Dendritic cell treated with granulocyte-macrophage colony-stimulating factor and Interleukin-4, amounts not matched to agents 40 ng/mL and 50 ng/mL, for 4 days (primary cell): Measurements from ENCODE around the gene SPDYE17.
"Not testable (repeated sequence)": the region's sequence is repeated elsewhere in the genome, so short reads cannot be mapped to it uniquely, and the experiment has no call there.

ENCODE experiments used
- H3K27ac Mint-ChIP-seq: one replicate; pipeline ENCODE4 v1.8.0; 2022; ENCODE audit warnings: mild to moderate bottlenecking, mixed read lengths
- H3K27me3 Mint-ChIP-seq: one replicate; pipeline ENCODE4 v1.8.0; 2022; ENCODE audit warnings: mild to moderate bottlenecking, mixed read lengths
- H3K36me3 Mint-ChIP-seq: one replicate; pipeline ENCODE4 v1.8.0; 2022; ENCODE audit warnings: low read depth, mixed read lengths
- H3K4me1 Mint-ChIP-seq: one replicate; pipeline ENCODE4 v1.8.0; 2022; ENCODE audit warnings: low read depth, mixed read lengths
- H3K4me3 Mint-ChIP-seq: one replicate; pipeline ENCODE4 v1.8.0; 2022; ENCODE audit warnings: mild to moderate bottlenecking, moderate library complexity, mixed read lengths
- H3K9me3 Mint-ChIP-seq: one replicate; pipeline ENCODE4 v1.8.0; 2022; ENCODE audit warnings: mixed read lengths
- intact Hi-C: fragments of 100-400 bp; cut with micrococcal nuclease; formaldehyde crosslinking; loops from one replicate; pipeline ENCODE4 v1.15.0; 2022

The SPDYE17 gene

GRCh38 chr7:76990202-76990601 is 42.0 kb downstream of the SPDYE17 start:
- H3K27me3 Mint-ChIP-seq, intact Hi-C loops, H3K4me3 Mint-ChIP-seq, H3K4me1 Mint-ChIP-seq, H3K27ac Mint-ChIP-seq, H3K9me3 Mint-ChIP-seq: not testable (repeated sequence)
- H3K36me3 Mint-ChIP-seq: peaks cover 37% of the 10 kb centered on the region

- H3K4me3 Mint-ChIP-seq: not testable (repeated sequence)
Observed at GRCh38 chr7:76985924-76986717, 46.0 kb downstream of the SPDYE17 start.

GRCh38 chr7:76984784-76985136 is 47.4 kb downstream of the SPDYE17 start:
- H3K27ac Mint-ChIP-seq, H3K27me3 Mint-ChIP-seq, H3K4me3 Mint-ChIP-seq, H3K4me1 Mint-ChIP-seq, H3K9me3 Mint-ChIP-seq, intact Hi-C loops: not testable (repeated sequence)
- H3K36me3 Mint-ChIP-seq: peaks cover 23% of the 10 kb centered on the region

More at GRCh38 chr7:76985924-76986717, 46.0 kb downstream of the SPDYE17 start:
- intact Hi-C loops, H3K27ac Mint-ChIP-seq, H3K9me3 Mint-ChIP-seq, H3K4me1 Mint-ChIP-seq, H3K27me3 Mint-ChIP-seq: not testable (repeated sequence)
- peaks cover 14% of the 10 kb centered on the region for H3K36me3 Mint-ChIP-seq

GRCh38 chr7:76983937-76984783 is 48.0 kb downstream of the SPDYE17 start:
- intact Hi-C loops, H3K4me3 Mint-ChIP-seq, H3K27ac Mint-ChIP-seq, H3K4me1 Mint-ChIP-seq, H3K27me3 Mint-ChIP-seq, H3K9me3 Mint-ChIP-seq: not testable (repeated sequence)
- peaks cover 26% of the 10 kb centered on the region for H3K36me3 Mint-ChIP-seq

- H3K9me3 Mint-ChIP-seq, H3K4me1 Mint-ChIP-seq, H3K27ac Mint-ChIP-seq, H3K4me3 Mint-ChIP-seq, intact Hi-C loops, H3K27me3 Mint-ChIP-seq: not testable (repeated sequence)
- H3K36me3 Mint-ChIP-seq: peaks cover 34% of the 10 kb centered on the region
Observed at GRCh38 chr7:76983333-76983732, 48.8 kb downstream of the SPDYE17 start.

- H3K27me3 Mint-ChIP-seq, H3K4me3 Mint-ChIP-seq, H3K27ac Mint-ChIP-seq, H3K9me3 Mint-ChIP-seq, intact Hi-C loops, H3K4me1 Mint-ChIP-seq: not testable (repeated sequence)
- peaks cover 42% of the 10 kb centered on the region for H3K36me3 Mint-ChIP-seq
Observed at GRCh38 chr7:76982501-76982900, 49.7 kb downstream of the SPDYE17 start.

- H3K27me3 Mint-ChIP-seq: not testable (repeated sequence)
Observed at GRCh38 chr7:76981187-76981970, 50.8 kb downstream of the SPDYE17 start.

GRCh38 chr7:76980576-76980975 is 51.6 kb downstream of the SPDYE17 start:
- intact Hi-C loops, H3K4me3 Mint-ChIP-seq, H3K9me3 Mint-ChIP-seq, H3K27ac Mint-ChIP-seq, H3K27me3 Mint-ChIP-seq, H3K4me1 Mint-ChIP-seq: not testable (repeated sequence)
- H3K36me3 Mint-ChIP-seq: peaks cover 45% of the 10 kb centered on the region

More at GRCh38 chr7:76981187-76981970, 50.8 kb downstream of the SPDYE17 start:
- H3K27ac Mint-ChIP-seq, H3K4me1 Mint-ChIP-seq, H3K4me3 Mint-ChIP-seq, H3K9me3 Mint-ChIP-seq, intact Hi-C loops: not testable (repeated sequence)
- H3K36me3 Mint-ChIP-seq: peaks cover 45% of the 10 kb centered on the region

- intact Hi-C loops, H3K27ac Mint-ChIP-seq, H3K4me1 Mint-ChIP-seq, H3K9me3 Mint-ChIP-seq, H3K4me3 Mint-ChIP-seq, H3K27me3 Mint-ChIP-seq: not testable (repeated sequence)
- peaks cover 61% of the 10 kb centered on the region for H3K36me3 Mint-ChIP-seq
Observed at GRCh38 chr7:76977761-76978367, 54.3 kb downstream of the SPDYE17 start.

- H3K27me3 Mint-ChIP-seq, H3K9me3 Mint-ChIP-seq, H3K4me1 Mint-ChIP-seq, H3K27ac Mint-ChIP-seq, intact Hi-C loops, H3K4me3 Mint-ChIP-seq: not testable (repeated sequence)
- peaks cover 53% of the 10 kb centered on the region for H3K36me3 Mint-ChIP-seq
Observed at GRCh38 chr7:76974793-76975579, 57.2 kb downstream of the SPDYE17 start.

- H3K4me3 Mint-ChIP-seq, H3K27ac Mint-ChIP-seq, H3K9me3 Mint-ChIP-seq, H3K4me1 Mint-ChIP-seq, H3K27me3 Mint-ChIP-seq, intact Hi-C loops: not testable (repeated sequence)
- H3K36me3 Mint-ChIP-seq: peaks cover 49% of the 10 kb centered on the region
Observed at GRCh38 chr7:76974336-76974735, 57.8 kb downstream of the SPDYE17 start.

- H3K4me1 Mint-ChIP-seq, H3K4me3 Mint-ChIP-seq, H3K27ac Mint-ChIP-seq, H3K9me3 Mint-ChIP-seq, intact Hi-C loops, H3K27me3 Mint-ChIP-seq: not testable (repeated sequence)
- peaks cover 30% of the 10 kb centered on the region for H3K36me3 Mint-ChIP-seq
Observed at GRCh38 chr7:76972391-76972790, 59.8 kb downstream of the SPDYE17 start.
